ENCODE data around the gene MRPL32. TPM values are rescaled to one million over a fixed set of nuclear protein-coding genes. Genes with fewer than 3 reads are reported as not detected.

Gene MRPL32
- total RNA-seq, 1 experiment from 2014 or later = 47.5 TPM

GRCh38 chr7:42964293-42964692 lies 32.1 kb downstream of the MRPL32 start:
- no TSS peak for BruUV-seq (replicated peaks)
- no peak for TF ChIP-seq CBX3 (IDR thresholded peaks at IDR 0.05; ENCODE audit: low read depth)
- no peak overlapping the region for H3K4me3 ChIP-seq (replicated peaks in 1 of 2; ENCODE audit: low read depth in 1 of 2, low read length in 2 of 2)
- no peak overlapping the region for H3K27ac ChIP-seq (ENCODE audit: low read depth, low read length)
- POLR2A ChIA-PET = no interaction called here
- CTCF ChIA-PET = interaction anchor here (1.0 kb wide), 1 partner anchor 23 kb away, joined by 3 read pairs; no protein-coding TSS in a partner anchor
- no peaks in the 10 kb centered on the region for H3K9me3 ChIP-seq (ENCODE audit: control insufficient read depth in 1 of 2, insufficient read depth in 1 of 2, low read depth in 1 of 2, low read length in 2 of 2)
- no peak for DNase-seq (ENCODE audit: low read depth, low spot score)
- RAD21 ChIA-PET (ENCODE audit: low non-redundant PET in 1 of 2, low total read pairs in 2 of 2, uncharacterized antibody in 2 of 2, unreplicated experiment in 2 of 2) = no interaction called here
- no peaks in the 10 kb centered on the region for H3K27me3 ChIP-seq (ENCODE audit: insufficient read depth, low read length)
- H3K4me1 ChIP-seq (ENCODE audit: control insufficient read depth in 1 of 2, insufficient read depth in 2 of 2, low read length in 2 of 2) = no peaks in the 10 kb centered on the region
- no peaks in the 10 kb centered on the region for H3K36me3 ChIP-seq (ENCODE audit: control insufficient read depth in 1 of 2, insufficient read depth in 2 of 2, low read length in 2 of 2)
- no peaks in the 10 kb centered on the region for H3K79me2 ChIP-seq (ENCODE audit: insufficient read depth, low read length)
- no peak overlapping the region for H3K9ac ChIP-seq (ENCODE audit: low read length)
- H4K20me1 ChIP-seq (ENCODE audit: insufficient read depth) = no peaks in the 10 kb centered on the region
- H2AFZ ChIP-seq (ENCODE audit: low read depth, low read length, poor library complexity, severe bottlenecking) = no peak overlapping the region
- intact Hi-C loops (cut with micrococcal nuclease) = no loop called here
- no peak for ATAC-seq
- no peak overlapping the region for H3K4me2 ChIP-seq (ENCODE audit: low read length)
- H3K9me2 ChIP-seq (ENCODE audit: insufficient read depth) = no peaks in the 10 kb centered on the region

- Histone ChIP-seq H3K79me2 (ENCODE audit: insufficient read depth, low read length) (no peaks in the 10 kb centered on the region), H4K20me1 (ENCODE audit: insufficient read depth) (no peaks in the 10 kb centered on the region), H3K9ac (ENCODE audit: low read length) (no peak overlapping the region), H3K4me1 (ENCODE audit: control insufficient read depth in 1 of 2, insufficient read depth in 2 of 2, low read length in 2 of 2) (no peaks in the 10 kb centered on the region), H3K4me2 (ENCODE audit: low read length) (no peak overlapping the region), H2AFZ (ENCODE audit: low read depth, low read length, poor library complexity, severe bottlenecking) (no peak overlapping the region), H3K27me3 (ENCODE audit: insufficient read depth, low read length) (no peaks in the 10 kb centered on the region), H3K9me2 (ENCODE audit: insufficient read depth) (no peaks in the 10 kb centered on the region), H3K4me3 (replicated peaks in 1 of 2; ENCODE audit: low read depth in 1 of 2, low read length in 2 of 2) (no peak overlapping the region), H3K36me3 (ENCODE audit: control insufficient read depth in 1 of 2, insufficient read depth in 2 of 2, low read length in 2 of 2) (no peaks in the 10 kb centered on the region), H3K27ac (ENCODE audit: low read depth, low read length) (no peak overlapping the region), H3K9me3 (ENCODE audit: control insufficient read depth in 1 of 2, insufficient read depth in 1 of 2, low read depth in 1 of 2, low read length in 2 of 2) (no peaks in the 10 kb centered on the region)
- DNase-seq (ENCODE audit: low read depth, low spot score) (no peak), ATAC-seq (no peak)
- no peak for TF ChIP-seq CBX3 (IDR thresholded peaks at IDR 0.05; ENCODE audit: low read depth)
- no peak for TF ChIP-seq MAX (IDR thresholded peaks at IDR 0.05)
- TF ChIP-seq FOSL1 (IDR thresholded peaks at IDR 0.05; ENCODE audit: low read depth) = no peak
- TF ChIP-seq, protein P1, sequence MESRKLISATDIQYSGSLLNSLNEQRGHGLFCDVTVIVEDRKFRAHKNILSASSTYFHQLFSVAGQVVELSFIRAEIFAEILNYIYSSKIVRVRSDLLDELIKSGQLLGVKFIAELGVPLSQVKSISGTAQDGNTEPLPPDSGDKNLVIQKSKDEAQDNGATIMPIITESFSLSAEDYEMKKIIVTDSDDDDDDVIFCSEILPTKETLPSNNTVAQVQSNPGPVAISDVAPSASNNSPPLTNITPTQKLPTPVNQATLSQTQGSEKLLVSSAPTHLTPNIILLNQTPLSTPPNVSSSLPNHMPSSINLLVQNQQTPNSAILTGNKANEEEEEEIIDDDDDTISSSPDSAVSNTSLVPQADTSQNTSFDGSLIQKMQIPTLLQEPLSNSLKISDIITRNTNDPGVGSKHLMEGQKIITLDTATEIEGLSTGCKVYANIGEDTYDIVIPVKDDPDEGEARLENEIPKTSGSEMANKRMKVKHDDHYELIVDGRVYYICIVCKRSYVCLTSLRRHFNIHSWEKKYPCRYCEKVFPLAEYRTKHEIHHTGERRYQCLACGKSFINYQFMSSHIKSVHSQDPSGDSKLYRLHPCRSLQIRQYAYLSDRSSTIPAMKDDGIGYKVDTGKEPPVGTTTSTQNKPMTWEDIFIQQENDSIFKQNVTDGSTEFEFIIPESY (IDR thresholded peaks at IDR 0.05; ENCODE audit: extremely low read depth, insufficient replicate concordance, low read length) = no peak
- no peak for TF ChIP-seq POLR2AphosphoS5 (IDR thresholded peaks at IDR 0.05; ENCODE audit: low read depth, low read length)
- TF ChIP-seq POLR2A (IDR thresholded peaks at IDR 0.05; ENCODE audit: borderline replicate concordance, extremely low read depth, insufficient read depth, insufficient read length) = no peak
- no peak for TF ChIP-seq EZH2 (IDR thresholded peaks at IDR 0.05)
- no peak for TF ChIP-seq EZH2phosphoT487 (IDR thresholded peaks at IDR 0.05; ENCODE audit: borderline replicate concordance)
- no peak for TF ChIP-seq SP1 (IDR thresholded peaks at IDR 0.05; ENCODE audit: low read depth)
- no peak for TF ChIP-seq YY1 (IDR thresholded peaks at IDR 0.05; ENCODE audit: extremely low read depth, insufficient replicate concordance, low read depth, low read length)
- no peak for TF ChIP-seq SIN3A (IDR thresholded peaks at IDR 0.05; ENCODE audit: low read depth)
- no peak for TF ChIP-seq CTCF (IDR thresholded peaks at IDR 0.05 in 2 of 3, conservative IDR thresholded peaks at IDR 0.05 in 1 of 3; ENCODE audit: borderline replicate concordance in 1 of 3, insufficient read depth in 1 of 3, low read depth in 2 of 3, low read length in 2 of 3)
- ChIA-PET RAD21 (ENCODE audit: low non-redundant PET in 1 of 2, low total read pairs in 2 of 2, uncharacterized antibody in 2 of 2, unreplicated experiment in 2 of 2) (no interaction called here), POLR2A (no interaction called here), CTCF (interaction anchor here (1.0 kb wide), 1 partner anchor 24 kb away, joined by 3 read pairs; no protein-coding TSS in a partner anchor)
- no TSS peak for BruUV-seq (replicated peaks)
- intact Hi-C loops (cut with micrococcal nuclease) = no loop called here
Observed at GRCh38 chr7:42964849-42965805, 33.0 kb downstream of the MRPL32 start.

Data from HCT116 (cell line).